Measurements from ENCODE around the gene HSPA1A.

HSPA1A gene

DNA sequence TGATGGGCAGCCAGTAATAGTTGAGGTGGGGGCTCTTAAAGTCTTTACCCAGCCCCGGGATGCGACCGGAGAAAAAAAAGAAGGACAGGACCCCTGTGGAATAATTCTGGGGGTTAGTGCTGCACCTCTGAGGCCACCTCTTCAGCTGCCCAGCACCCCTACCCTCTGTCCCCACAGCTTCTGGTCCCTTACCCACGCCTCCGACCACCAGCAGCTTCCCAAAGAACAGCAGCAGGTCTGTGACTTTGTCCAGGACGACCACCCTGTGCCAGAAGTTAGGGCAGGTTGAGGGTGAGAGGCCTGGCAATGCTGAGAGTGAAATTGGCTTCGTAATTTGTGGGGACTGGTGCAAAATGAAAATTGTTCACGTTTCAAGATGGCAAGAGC, 49.5 kb downstream of the HSPA1A start:
- TF ChIP-seq REST (IDR thresholded peaks at IDR 0.05; ENCODE audit: insufficient read depth in 1 of 2, low read depth in 2 of 2, low read length in 2 of 2) (no peak), SIN3A (IDR thresholded peaks at IDR 0.05; ENCODE audit: borderline replicate concordance, insufficient read depth, low read length) (no peak), TAF1 (IDR thresholded peaks at IDR 0.05; ENCODE audit: borderline replicate concordance, insufficient read depth, low read length) (no peak), FOXP2 (optimal IDR thresholded peaks at IDR 0.05; ENCODE audit: borderline replicate concordance, extremely low read depth, extremely low read length, insufficient read depth) (no peak), POLR2AphosphoS5 (IDR thresholded peaks at IDR 0.05; ENCODE audit: low read depth, low read length) (no peak)

- TF ChIP-seq POLR2AphosphoS5 (IDR thresholded peaks at IDR 0.05; ENCODE audit: low read depth, low read length) (no peak), TAF1 (IDR thresholded peaks at IDR 0.05; ENCODE audit: borderline replicate concordance, insufficient read depth, low read length) (no peak), FOXP2 (optimal IDR thresholded peaks at IDR 0.05; ENCODE audit: borderline replicate concordance, extremely low read depth, extremely low read length, insufficient read depth) (no peak), SIN3A (IDR thresholded peaks at IDR 0.05; ENCODE audit: borderline replicate concordance, insufficient read depth, low read length) (no peak), REST (IDR thresholded peaks at IDR 0.05; ENCODE audit: insufficient read depth in 1 of 2, low read depth in 2 of 2, low read length in 2 of 2) (no peak)
These were observed 50.1 kb downstream of the HSPA1A start for GRCh38 chr6:31865205-31866118.

All from PFSK-1 (cell line).